Measurements from ENCODE around the gene CDC40. TPM values are rescaled to one million over a fixed set of nuclear protein-coding genes. Genes with fewer than 3 reads are reported as not detected.

The CDC40 gene
- total RNA-seq, 4 donors from 2014 or later = 12.3 to 18.6 (median 16.3) TPM

DNA sequence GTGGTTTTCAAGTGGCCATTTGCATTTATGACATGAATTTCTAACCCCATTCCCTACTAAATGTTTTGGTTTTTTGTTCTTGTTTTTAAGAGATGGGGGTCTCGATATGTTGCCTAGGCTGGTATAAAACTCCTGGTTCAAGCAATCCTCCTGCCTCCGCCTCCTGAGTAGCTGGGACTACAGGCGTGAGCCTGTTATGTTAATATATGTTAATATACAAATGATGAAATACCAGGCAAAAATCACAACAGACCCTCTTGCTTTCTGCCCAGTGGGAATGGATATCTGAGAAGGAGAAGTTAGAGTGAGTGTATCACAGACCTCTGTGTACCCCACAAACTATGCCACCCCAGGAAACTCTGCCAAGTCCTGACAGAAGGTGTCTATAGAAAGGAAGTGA is 66.2 kb downstream of the CDC40 start:
- Histone ChIP-seq H3K4me1 (no peaks in the 10 kb centered on the region), H3K27ac (no peak overlapping the region), H3K36me3 (no peaks in the 10 kb centered on the region), H3K4me3 (no peak overlapping the region), H3K9me3 (no peaks in the 10 kb centered on the region), H3K27me3 (no peaks in the 10 kb centered on the region)
- WGBS = 97% methylated on average over 3 of the region's 3 CpGs
- no peak for DNase-seq (ENCODE audit: low spot score in 2 of 2)
- TF ChIP-seq, protein P1, sequence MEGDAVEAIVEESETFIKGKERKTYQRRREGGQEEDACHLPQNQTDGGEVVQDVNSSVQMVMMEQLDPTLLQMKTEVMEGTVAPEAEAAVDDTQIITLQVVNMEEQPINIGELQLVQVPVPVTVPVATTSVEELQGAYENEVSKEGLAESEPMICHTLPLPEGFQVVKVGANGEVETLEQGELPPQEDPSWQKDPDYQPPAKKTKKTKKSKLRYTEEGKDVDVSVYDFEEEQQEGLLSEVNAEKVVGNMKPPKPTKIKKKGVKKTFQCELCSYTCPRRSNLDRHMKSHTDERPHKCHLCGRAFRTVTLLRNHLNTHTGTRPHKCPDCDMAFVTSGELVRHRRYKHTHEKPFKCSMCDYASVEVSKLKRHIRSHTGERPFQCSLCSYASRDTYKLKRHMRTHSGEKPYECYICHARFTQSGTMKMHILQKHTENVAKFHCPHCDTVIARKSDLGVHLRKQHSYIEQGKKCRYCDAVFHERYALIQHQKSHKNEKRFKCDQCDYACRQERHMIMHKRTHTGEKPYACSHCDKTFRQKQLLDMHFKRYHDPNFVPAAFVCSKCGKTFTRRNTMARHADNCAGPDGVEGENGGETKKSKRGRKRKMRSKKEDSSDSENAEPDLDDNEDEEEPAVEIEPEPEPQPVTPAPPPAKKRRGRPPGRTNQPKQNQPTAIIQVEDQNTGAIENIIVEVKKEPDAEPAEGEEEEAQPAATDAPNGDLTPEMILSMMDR (IDR thresholded peaks at IDR 0.05) = no peak
- TF ChIP-seq EP300 (IDR thresholded peaks at IDR 0.05) = no peak
- no peak for TF ChIP-seq POLR2AphosphoS5 (IDR thresholded peaks at IDR 0.05)
- no peak for TF ChIP-seq POLR2A (IDR thresholded peaks at IDR 0.05)

DNA sequence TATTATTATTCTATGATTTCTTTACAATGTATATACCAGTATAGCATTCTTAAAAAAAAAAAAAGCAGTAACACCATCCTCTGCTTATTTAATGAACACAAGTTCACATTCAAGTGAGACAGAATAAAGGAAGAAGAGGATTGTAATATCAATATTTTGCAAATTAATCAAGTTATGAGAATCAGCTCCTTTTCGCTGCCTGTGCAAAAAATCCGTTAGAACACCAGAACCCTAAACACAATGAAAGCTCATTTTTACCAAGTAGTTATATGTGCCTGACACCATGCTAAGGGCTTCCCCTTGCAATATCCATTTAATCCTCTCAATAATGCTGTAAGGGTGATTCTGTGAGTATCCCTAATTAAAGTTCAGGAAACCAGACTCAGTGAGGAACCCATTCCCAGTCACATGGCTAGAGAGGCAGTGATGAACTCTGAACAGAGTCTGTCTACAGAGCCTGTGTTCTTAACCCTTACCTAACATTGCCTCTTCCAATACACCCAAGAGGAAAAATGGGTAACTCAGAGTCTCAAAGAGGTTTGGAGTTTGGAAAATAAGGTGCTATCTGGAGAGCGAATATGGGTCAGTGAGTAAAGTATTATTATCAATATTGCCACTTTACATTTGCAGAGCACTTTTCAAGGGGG is 66.8 kb downstream of the CDC40 start:
- H3K9me3 ChIP-seq = no peaks in the 10 kb centered on the region
- no peak for DNase-seq (ENCODE audit: low spot score in 2 of 2)
- 96% methylated on average over 3 of the region's 3 CpGs for WGBS
- no peaks in the 10 kb centered on the region for H3K27me3 ChIP-seq
- H3K27ac ChIP-seq = no peak overlapping the region
- H3K4me3 ChIP-seq = no peak overlapping the region
- TF ChIP-seq POLR2AphosphoS5 (IDR thresholded peaks at IDR 0.05) = no peak
- H3K4me1 ChIP-seq = no peaks in the 10 kb centered on the region
- no peaks in the 10 kb centered on the region for H3K36me3 ChIP-seq

DNA sequence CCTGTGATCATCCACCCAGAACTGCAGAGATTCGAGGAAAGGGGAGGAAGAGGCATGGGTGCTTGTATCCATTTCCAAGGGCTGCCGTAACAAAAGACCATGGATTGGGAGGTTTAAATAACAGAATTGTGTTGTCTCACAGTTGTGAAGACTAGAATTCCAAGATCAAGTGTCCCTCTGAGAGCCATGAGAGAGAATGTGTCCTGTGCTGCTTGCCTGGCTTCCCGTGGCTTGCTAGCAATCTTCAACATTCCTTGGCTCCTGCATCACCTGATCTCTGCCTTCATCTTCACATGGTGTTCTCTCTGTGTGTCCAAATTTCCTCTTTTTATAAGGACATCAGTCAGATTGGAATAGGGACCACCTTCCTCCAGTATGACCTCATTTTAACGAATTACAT is 69.8 kb downstream of the CDC40 start:
- H3K27ac ChIP-seq = no peak overlapping the region
- no peaks in the 10 kb centered on the region for H3K27me3 ChIP-seq
- WGBS = 90% methylated on average over 4 of the region's 4 CpGs
- no peak for TF ChIP-seq POLR2AphosphoS5 (IDR thresholded peaks at IDR 0.05)
- no peak for DNase-seq (ENCODE audit: low spot score in 2 of 2)
- no peaks in the 10 kb centered on the region for H3K9me3 ChIP-seq
- H3K36me3 ChIP-seq = no peaks in the 10 kb centered on the region
- H3K4me1 ChIP-seq = no peaks in the 10 kb centered on the region
- no peak overlapping the region for H3K4me3 ChIP-seq

DNA sequence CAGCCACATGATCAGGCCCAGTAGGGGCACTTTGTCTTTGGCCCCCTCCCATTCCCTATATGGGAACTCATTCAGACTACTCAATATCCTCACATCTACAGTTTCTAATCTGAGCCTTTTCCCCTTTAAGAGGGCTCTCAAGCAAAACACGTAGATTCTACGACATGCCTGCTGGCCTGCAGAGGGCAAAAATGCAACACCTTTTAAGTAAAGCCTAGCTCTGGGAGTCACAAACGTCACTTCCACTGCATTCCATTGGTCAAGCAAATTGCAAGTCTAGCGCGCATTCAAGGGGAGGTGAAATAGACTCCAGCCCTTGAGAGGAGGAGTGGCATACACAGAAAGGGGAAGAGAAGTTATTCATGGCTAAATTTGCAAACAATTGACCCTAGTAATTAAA is 70.6 kb downstream of the CDC40 start:
- WGBS = 75% methylated on average over 5 of the region's 5 CpGs
- DNase-seq (ENCODE audit: low spot score in 2 of 2) = no peak
- no peak for TF ChIP-seq POLR2AphosphoS5 (IDR thresholded peaks at IDR 0.05)
- TF ChIP-seq, protein P1 (IDR thresholded peaks at IDR 0.05) = no peak
- TF ChIP-seq POLR2A (IDR thresholded peaks at IDR 0.05) = no peak
- no peaks in the 10 kb centered on the region for H3K36me3 ChIP-seq
- no peaks in the 10 kb centered on the region for H3K9me3 ChIP-seq
- no peaks in the 10 kb centered on the region for H3K27me3 ChIP-seq
- H3K4me3 ChIP-seq = no peak overlapping the region
- H3K4me1 ChIP-seq = no peaks in the 10 kb centered on the region
- no peak overlapping the region for H3K27ac ChIP-seq

DNA sequence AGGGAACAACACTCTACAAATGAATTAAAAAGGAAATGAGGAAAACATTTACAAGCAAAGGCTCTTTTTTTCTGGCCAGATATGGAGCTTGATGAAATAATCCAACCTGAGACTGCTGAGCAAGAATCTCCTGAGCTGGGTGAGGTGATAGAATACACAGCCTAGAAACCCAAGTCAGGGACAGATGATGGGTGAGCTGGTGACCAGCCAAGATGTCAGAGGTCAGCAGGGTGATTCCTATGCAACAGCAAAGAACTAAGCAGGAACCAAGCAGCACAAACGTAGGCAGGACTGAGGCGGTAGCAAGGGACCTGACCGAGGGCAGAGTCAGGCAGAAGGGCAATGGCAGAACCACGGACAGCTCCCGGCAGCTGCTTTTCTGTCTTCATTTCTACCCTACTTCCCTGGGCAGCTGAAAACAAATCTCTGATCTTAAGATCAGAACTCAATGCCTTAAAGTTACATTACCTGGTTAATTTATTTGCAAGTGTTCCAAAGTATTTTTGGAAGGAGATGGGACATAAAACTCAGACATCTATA is 75.1 kb downstream of the CDC40 start:
- no peak overlapping the region for H3K4me3 ChIP-seq
- no peak for DNase-seq (ENCODE audit: low spot score in 2 of 2)
- H3K36me3 ChIP-seq = no peaks in the 10 kb centered on the region
- no peak overlapping the region for H3K27ac ChIP-seq
- TF ChIP-seq EP300 (IDR thresholded peaks at IDR 0.05) (no peak), POLR2A (IDR thresholded peaks at IDR 0.05) (no peak), POLR2AphosphoS5 (IDR thresholded peaks at IDR 0.05) (no peak)
- TF ChIP-seq, protein P1 (IDR thresholded peaks at IDR 0.05) = no peak
- WGBS = 34% methylated on average over 5 of the region's 5 CpGs
- H3K4me1 ChIP-seq = no peaks in the 10 kb centered on the region
- H3K27me3 ChIP-seq = no peaks in the 10 kb centered on the region
- peaks cover 7% of the 10 kb centered on the region for H3K9me3 ChIP-seq

DNA sequence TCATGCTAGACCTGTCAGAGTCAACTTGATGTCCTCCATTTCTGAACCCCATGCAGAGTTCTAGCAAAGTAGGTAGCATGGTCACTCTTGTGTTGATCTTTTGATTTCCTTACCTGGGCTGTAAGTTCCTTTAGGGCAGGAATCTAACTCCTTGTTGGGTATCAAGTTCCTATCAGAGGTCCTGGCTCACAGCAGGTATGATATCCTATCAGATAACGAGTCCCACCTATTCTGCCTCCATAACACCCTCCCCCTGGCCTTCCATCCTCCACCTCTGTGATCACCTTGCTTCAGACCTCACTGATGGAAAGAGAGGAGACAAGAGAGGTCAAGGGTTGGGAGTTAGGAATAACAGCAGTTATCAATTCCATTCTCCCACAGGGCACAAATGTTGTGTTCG is 76.1 kb downstream of the CDC40 start:
- Histone ChIP-seq H3K27ac (no peak overlapping the region), H3K4me3 (no peak overlapping the region), H3K9me3 (peaks cover 10% of the 10 kb centered on the region), H3K4me1 (no peaks in the 10 kb centered on the region), H3K27me3 (no peaks in the 10 kb centered on the region), H3K36me3 (no peaks in the 10 kb centered on the region)
- TF ChIP-seq POLR2AphosphoS5 (IDR thresholded peaks at IDR 0.05) (no peak), EP300 (IDR thresholded peaks at IDR 0.05) (no peak), POLR2A (IDR thresholded peaks at IDR 0.05) (no peak)
- TF ChIP-seq, protein P1 (IDR thresholded peaks at IDR 0.05) = no peak
- DNase-seq (ENCODE audit: low spot score in 2 of 2) = no peak
- 89% methylated on average over 2 of the region's 2 CpGs for WGBS

All from suprapubic skin (tissue), 4 donors.